Measurements from ENCODE around the gene WWOX. TPM values are rescaled to one million over a fixed set of nuclear protein-coding genes. Genes with fewer than 3 reads are reported as not detected.

The WWOX gene
- total RNA-seq, 1 experiment from 2014 or later, result 15.6 TPM

DNA sequence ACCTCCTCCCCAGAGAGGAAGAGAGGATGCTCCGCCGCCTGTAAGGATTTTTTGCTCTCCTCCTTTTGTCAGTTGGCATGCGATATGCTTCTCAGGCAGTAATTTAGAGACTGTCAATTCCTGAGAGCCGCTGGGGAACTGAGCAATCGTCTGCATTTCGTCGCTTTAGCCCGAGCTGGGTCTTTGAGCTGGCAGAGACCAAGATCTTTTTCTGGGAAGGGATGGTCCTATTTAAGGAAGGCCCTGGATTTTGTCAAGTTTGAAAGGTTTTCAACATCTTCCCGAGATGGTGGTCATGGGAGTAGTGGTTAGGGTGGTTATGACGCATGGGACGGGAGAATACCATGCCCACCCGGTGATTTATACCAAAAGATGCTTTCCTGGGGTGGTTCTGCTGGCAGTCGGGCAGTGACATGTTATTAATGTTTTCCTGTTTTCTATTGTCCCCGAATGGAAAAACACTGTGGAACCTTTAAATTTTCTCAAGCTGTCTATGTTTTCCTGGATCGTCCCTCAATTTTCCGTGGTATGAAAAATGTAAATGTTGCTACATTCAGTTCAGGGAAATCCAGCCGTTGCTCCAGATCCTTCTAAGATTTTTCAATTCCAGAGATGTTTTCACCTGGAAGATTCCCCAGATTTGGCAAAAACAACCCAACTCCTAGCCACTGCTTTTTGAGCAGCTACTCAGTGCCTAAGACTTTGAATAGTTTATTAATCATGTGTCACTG, 914.6 kb downstream of the WWOX start:
- DNase-seq, result no peak
- no peak overlapping the region for H3K23ac ChIP-seq (ENCODE audit: insufficient read length, low read depth, low read length)
- H3K4ac ChIP-seq (ENCODE audit: low read depth, low read length), result no peak overlapping the region
- Mint-ChIP-seq H3K36me3 (ENCODE audit: insufficient read depth in 1 of 3, low read depth in 3 of 3) (no peaks in the 10 kb centered on the region; a peak in 1 of 7 replicates), H3K4me3 (no peak overlapping the region), H3K9me3 (no peaks in the 10 kb centered on the region), H3K27ac (no peak overlapping the region; a peak in 1 of 7 replicates), H3K27me3 (ENCODE audit: low read depth) (no peaks in the 10 kb centered on the region), H3K4me1 (peaks cover 2 to 18% of the 10 kb centered on the region in 2 experiments; a peak in 1 of 4 replicates)
- TF ChIP-seq, protein P1, sequence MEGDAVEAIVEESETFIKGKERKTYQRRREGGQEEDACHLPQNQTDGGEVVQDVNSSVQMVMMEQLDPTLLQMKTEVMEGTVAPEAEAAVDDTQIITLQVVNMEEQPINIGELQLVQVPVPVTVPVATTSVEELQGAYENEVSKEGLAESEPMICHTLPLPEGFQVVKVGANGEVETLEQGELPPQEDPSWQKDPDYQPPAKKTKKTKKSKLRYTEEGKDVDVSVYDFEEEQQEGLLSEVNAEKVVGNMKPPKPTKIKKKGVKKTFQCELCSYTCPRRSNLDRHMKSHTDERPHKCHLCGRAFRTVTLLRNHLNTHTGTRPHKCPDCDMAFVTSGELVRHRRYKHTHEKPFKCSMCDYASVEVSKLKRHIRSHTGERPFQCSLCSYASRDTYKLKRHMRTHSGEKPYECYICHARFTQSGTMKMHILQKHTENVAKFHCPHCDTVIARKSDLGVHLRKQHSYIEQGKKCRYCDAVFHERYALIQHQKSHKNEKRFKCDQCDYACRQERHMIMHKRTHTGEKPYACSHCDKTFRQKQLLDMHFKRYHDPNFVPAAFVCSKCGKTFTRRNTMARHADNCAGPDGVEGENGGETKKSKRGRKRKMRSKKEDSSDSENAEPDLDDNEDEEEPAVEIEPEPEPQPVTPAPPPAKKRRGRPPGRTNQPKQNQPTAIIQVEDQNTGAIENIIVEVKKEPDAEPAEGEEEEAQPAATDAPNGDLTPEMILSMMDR (conservative IDR thresholded peaks at IDR 0.05), result no peak
- no peaks in the 10 kb centered on the region for H3K4me1 ChIP-seq (ENCODE audit: insufficient read depth, low read length)
- H3K27ac ChIP-seq (ENCODE audit: insufficient read length, low read depth, low read length), result no peak overlapping the region
- H3K18ac ChIP-seq (ENCODE audit: insufficient read length, low read depth, low read length), result no peak overlapping the region
- H3K9ac ChIP-seq (ENCODE audit: extremely low read depth, insufficient read length, low read length), result no peak overlapping the region
- no peaks in the 10 kb centered on the region for H3K27me3 ChIP-seq (ENCODE audit: insufficient read depth, low read length)
- no peaks in the 10 kb centered on the region for H4K20me1 ChIP-seq (ENCODE audit: control insufficient read depth, insufficient read depth, insufficient read length)
- WGBS (ENCODE audit: extremely low coverage, insufficient read length, low lambda C conversion rate), result no CpG with 5 or more reads among the region's 17 CpGs
- no peak overlapping the region for H4K5ac ChIP-seq (ENCODE audit: insufficient read length, low read depth, low read length)
- no peaks in the 10 kb centered on the region for H3K79me2 ChIP-seq (ENCODE audit: insufficient read depth, low read length)
- no peak overlapping the region for H4K8ac ChIP-seq (replicated peaks; ENCODE audit: insufficient read length, low read depth, low read length)
- H4K91ac ChIP-seq (ENCODE audit: insufficient read length, low read depth, low read length), result no peak overlapping the region
- no peak overlapping the region for H2AFZ ChIP-seq (ENCODE audit: low read length)
- H2BK120ac ChIP-seq (ENCODE audit: low read depth, low read length, poor library complexity, severe bottlenecking), result no peak overlapping the region
- H2BK5ac ChIP-seq (ENCODE audit: insufficient read length, low read length), result no peak overlapping the region
- no peak overlapping the region for H2BK12ac ChIP-seq (ENCODE audit: insufficient read length, low read depth, low read length)
- no peak overlapping the region for H2BK20ac ChIP-seq (ENCODE audit: low read depth, low read length, poor library complexity, severe bottlenecking)
- no peaks in the 10 kb centered on the region for H3K23me2 ChIP-seq (ENCODE audit: insufficient read length, low read depth, low read length, poor library complexity, severe bottlenecking)
- no peak overlapping the region for H2AK5ac ChIP-seq (ENCODE audit: insufficient read length, low read length)
- no peak overlapping the region for H3K14ac ChIP-seq (ENCODE audit: insufficient read depth, low read length)
- no peaks in the 10 kb centered on the region for H3K79me1 ChIP-seq (ENCODE audit: insufficient read depth, low read depth, low read length, poor library complexity, severe bottlenecking)
- H3K4me2 ChIP-seq (ENCODE audit: insufficient read depth, insufficient read length, low read length), result no peak overlapping the region
- H3K56ac ChIP-seq (ENCODE audit: insufficient read length, low read depth, low read length), result no peak overlapping the region
- H3K9me3 ChIP-seq (ENCODE audit: control insufficient read depth, low read depth, low read length), result no peaks in the 10 kb centered on the region
- H2BK15ac ChIP-seq (ENCODE audit: low read depth, low read length), result no peak overlapping the region
- no peak overlapping the region for H3T11ph ChIP-seq (ENCODE audit: low read length)
